Peyer's patch (tissue), 4 donors: ENCODE results near the gene LGALS9B.
"Not testable (repeated sequence)": the region's sequence is repeated elsewhere in the genome, so short reads cannot be mapped to it uniquely, and the experiment has no call there.

ENCODE experiments used
- CTCF ChIP-seq, 6 experiments: fragments of 450-650 bp in 4 of 6; fragments of 200-600 bp in 2 of 6; sonication (generic) in 1 of 6; IDR thresholded peaks; one replicate each; pipeline ENCODE4 v1.5.1; 2017 to 2019; ENCODE audit warnings: antibody characterized with exemption in 6 of 6, mild to moderate bottlenecking in 3 of 6, moderate library complexity in 1 of 6
- POLR2A ChIP-seq, 2 donors: fragments of 450-650 bp; IDR thresholded peaks; one replicate each; pipeline ENCODE4 v1.5.1; 2017; ENCODE audit warnings: antibody characterized with exemption in 2 of 2, mild to moderate bottlenecking in 2 of 2, moderate library complexity in 2 of 2

GRCh38 chr17:20443632-20444031 lies 23.7 kb downstream of the LGALS9B start:
- TF ChIP-seq CTCF, POLR2A (IDR thresholded peaks at IDR 0.05): not testable (repeated sequence)
